A172 (cell line): Measurements from ENCODE around the gene PLPP1. TPM values are rescaled to one million over a fixed set of nuclear protein-coding genes. Genes with fewer than 3 reads are reported as not detected.

ENCODE experiments used
- DNase-seq: peaks from one replicate; pipeline ENCODE4 v3.0.0-alpha.2; 2015; ENCODE audit warnings: low spot score
- total RNA-seq: library from RNA; depleted of rRNA; stranded (reverse); fragments of >200 nt; shearing (Covaris generic); gene quantifications from 2 replicates; pipeline ENCODE4 v1.2.3, GENCODE V29; 2014

The PLPP1 gene
- total RNA-seq, 1 experiment from 2014 or later: 35.8 TPM

DNA sequence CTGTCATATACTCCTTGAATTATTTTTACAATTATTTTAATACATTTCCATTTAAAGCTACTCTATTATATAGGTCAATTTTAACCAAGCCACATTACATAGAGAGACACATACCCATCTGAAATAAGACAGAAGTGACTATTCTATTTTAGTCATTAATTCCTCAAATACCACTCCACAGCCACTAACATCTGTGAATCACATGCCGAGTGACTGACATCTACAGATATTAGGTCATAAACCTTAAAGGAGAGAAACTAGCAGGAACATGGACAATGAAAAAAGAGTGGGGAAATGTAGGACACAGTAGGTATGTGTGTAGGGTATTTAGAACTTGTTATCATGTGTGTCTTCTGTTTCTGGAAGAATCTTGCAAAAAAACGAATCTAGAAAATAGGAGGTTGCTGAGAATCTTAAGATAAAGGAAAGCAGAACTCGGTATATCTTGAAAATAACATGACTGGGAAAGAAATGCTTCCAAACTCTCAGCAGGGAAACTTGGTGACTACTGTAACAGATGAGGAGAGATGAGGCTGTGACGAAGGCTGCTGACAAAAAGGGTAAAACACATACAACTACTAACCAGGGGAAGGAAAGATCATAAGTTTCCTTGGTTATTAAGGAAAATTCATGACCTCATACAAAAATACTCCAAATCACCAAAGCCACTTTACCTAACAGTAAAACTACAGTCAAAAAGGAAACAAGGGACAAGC, 84.6 kb downstream of the PLPP1 start:
- no peak for DNase-seq

DNA sequence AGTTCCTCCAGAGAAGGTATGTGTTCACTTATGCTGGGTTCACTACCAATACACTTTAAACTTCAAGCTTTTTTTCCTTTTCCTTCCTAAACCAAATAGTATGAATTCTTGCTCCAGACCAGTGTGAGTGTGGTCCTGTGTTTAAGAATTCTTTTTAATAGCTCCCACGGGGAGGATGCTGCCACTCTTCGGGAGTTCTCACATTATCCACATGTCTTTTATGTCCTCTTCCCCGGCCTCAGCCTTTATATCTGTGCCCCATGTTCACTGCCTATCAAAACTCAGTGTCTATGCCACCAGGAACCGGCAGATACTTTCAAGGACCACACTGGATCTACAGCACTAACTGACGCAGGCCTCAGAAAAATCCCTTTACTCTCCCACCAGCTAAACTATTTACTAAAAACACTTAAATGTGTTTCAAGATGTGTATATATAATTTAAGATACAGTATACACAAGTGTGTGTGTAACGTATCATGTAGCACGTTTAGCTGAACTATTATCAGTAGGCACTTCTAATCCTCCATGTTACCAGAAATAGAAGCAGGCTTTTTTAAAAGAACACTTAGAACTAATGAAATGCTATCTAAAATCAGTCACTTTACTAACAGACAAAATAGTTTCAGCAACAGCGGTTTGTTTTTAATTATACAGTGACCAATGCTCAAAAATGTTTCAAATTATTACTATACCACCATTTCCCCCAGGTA, 88.0 kb downstream of the PLPP1 start:
- no peak for DNase-seq

DNA sequence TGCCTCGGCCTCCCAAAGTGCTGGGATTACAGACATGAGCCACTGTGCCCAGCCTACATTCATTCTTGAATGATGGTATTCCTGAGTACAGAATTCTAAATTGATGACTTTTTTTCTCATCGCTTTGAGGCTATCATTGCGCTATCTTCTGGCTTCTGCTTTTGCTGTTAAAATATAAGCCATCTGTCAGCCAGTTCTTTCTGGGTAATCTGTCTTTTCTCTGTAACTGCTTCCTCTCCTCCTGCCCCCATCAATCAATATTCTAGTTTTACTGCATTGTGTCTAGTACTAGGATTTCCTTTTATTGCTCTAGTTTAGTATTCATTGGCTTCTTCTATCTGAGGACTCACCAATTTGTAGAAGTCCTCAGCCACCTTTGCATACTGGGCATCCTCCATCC, 89.0 kb downstream of the PLPP1 start:
- DNase-seq: no peak

DNA sequence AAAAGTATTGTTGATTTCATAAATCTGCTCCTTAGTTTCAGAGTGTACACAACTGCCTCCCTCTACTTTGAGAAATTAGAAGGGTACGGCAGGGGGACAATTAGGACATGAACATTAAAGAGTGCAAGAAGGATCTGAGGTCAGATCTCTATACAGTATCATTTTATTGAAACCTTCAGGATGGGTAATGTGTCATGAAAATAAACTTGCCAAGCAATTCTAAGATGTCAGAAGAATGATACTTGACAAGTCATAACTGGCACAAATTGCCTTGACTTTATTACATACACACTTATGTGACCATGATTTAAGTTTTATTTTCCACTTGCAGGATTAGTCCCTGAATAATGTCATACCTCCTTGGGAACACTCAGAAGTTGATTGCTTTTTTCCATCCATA, 92.8 kb downstream of the PLPP1 start:
- no peak for DNase-seq

DNA sequence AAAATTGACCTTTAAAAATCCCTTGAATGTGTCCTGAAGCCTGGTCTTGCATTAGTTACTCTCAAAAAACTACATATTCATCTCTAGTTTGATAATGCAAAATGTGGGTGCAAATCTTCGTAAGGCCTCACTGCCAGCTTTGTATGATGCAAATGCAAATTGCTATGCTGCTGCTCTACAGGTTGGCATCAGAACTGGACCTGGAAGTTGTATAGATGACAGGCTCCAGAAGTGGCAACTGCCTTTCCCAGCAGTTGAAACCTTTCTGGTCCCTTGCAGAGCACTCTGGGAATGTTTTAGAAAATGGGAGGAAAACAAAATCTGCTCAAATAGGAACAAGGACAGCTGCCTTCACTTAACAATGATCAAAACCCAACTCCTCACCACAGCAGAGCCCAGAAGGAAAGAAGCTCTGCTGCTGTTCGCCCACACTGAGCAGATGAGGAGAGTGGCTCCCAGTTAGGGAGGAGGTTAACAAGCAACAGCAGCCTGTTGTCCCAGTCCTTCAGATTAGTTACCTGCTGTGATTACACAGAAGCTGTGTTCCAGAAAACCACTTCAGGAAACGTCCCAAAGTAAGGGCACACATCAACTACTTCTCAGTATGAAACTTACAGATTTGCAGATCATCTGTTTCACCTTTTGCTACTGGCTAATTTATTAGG, 93.5 kb downstream of the PLPP1 start:
- no peak for DNase-seq

DNA sequence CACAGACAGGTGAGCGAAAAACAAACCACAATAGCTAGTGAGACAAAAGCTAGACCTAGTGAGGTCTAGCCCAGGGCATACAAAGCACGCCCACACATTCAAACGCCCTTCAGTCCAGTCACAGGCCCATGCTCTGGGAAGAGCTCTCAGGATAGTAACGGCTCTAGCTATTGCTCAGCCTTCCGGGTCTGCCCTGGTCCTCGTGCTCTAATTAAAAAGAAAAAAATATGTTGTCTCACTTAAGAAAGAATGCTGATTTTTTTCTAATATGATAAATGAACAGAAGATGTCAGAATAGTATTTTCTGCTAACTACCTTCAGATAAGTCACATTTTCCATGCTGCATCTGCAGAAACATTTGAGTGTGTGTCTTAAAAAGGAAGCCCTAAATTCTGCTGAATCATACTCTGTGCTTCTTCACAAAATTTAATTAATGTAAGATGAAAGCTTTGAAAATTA, 94.5 kb downstream of the PLPP1 start:
- DNase-seq: no peak

DNA sequence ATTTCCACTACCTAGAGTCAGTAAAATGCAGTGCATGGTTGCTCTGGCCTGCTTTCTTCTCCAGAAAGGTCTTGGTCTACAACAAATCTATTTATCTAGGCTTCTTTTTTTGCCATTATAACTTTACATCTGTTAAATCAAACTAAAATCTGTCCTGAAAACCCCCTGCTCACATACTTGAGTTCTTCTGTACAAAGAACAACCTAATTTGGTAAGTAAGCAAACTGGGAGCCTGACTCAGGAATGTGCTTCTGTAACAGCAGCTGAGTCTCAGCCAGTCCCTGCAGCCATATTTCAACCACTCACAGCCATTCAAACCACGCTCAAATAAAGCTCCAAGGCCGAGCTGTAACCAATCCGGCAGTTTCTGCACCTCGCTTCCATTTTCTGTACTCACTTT, 95.8 kb downstream of the PLPP1 start:
- DNase-seq: peak; percentile 48

DNA sequence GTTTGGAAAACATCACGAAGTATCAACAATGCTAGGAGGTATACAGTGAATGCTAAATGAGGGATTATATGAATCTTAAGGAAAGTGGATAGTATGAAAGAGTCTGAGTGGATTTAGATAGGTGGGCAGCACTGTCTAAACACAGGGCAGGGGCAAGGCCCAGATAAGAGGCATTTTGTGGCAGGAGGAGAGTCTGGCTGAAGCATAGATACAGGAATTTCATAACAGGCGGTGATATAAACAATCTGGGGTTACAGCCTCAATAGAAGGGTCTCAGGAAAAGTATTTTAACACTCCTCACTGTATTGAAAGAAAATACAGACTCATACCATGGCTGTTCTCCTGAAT, 96.9 kb downstream of the PLPP1 start:
- DNase-seq: no peak

DNA sequence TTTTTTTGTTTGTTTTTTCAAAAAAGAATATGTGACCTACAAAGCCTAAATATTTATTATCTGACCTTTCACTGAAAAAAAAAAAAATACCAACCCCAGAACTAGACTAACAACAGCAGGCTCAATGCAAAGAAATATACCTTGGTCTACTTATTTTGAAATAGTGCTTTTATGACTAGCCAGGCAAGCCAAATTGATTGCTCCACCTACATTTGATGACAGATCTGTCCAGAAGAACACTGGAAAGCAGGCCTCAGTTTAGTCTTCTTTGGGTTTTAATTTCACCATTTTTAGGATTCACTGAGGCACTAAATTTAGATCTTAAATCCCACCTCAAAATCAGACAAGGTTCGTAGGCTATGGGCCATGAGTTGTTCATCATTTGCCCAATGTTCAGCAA, 97.3 kb downstream of the PLPP1 start:
- DNase-seq: no peak

DNA sequence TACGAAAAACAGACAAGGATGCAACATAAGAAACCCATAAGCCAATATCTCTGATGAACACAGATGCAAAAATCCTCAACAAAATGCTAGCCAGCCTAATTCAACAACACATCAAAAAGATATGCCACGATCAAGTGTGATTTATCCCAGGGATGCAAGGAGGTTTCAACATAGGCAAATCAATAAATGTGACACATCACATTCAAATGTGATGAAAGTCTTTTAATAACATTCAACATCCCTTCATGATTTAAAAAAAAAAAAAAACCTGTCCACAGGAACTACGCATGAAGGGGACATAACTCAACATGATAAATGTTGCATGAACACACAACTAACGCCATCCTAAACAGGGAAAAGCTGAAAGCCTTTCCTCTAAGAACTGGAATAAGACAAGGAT, 102.2 kb downstream of the PLPP1 start:
- no peak for DNase-seq

DNA sequence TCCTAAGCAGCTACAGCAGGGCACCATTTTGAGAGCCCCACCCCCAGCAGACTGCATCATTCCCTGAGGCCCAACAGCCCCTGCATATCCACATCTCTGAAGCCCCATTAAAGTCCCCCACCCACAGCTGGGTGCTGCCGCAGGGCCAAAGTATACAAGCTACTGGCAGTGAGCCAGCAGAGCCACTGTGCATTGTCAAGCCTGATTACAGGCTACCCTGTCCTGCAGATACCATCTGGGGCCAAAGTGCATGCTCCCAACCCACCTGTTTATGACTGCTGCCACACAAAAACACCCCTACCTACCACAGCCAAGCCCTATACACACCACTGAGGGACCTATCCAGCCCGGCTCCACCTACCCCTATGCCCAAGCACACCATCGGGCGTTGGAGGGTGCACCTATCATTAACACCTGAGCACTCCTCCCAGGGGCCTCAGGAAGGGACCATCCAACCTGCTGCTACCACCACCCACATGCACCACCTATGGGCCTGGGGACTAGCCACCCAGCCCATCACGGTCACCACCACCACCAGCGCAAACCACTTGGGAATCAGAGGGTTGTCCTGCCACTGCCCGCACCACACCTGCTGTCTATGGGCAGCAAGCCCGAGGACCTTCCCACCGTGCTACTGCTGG, 105.0 kb downstream of the PLPP1 start:
- DNase-seq: no peak

DNA sequence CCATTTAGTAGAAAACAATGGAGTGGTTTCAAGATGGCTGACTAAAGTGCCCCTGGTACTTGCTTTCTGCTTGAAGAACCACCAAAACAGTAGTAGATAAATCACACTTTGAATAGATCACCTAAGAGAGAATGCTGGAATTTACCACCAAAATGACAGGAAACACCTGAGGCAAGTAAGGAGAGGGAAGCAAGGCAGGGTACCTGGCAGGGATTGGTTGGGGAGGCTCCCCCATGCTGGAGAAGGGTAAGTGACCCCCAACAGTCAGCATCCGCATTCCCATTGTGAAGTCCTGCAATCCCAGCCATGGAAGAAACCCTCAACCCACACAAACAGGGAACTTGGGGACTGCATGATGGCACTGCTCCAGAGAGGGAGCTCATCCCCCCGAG, 105.5 kb downstream of the PLPP1 start:
- DNase-seq: no peak

DNA sequence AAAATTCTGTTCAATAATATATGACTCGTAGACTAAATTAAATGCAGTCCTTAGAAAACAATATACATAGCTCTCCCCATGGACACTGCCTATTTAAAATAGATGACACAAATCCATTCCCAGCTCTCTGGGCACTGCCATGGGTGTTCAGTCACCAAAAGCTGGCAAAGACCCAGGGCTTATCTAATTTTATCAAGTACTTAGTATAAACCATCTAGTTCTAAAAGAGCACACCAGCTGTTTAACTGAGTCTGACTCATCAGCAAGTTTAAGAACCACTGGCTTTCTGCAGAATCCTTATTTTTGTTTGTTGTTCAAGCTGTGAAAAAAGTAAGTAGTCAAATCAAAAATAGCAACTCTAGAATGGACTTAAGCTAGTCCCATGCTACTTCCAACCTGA, 107.6 kb downstream of the PLPP1 start:
- DNase-seq: peak; percentile 88

DNA sequence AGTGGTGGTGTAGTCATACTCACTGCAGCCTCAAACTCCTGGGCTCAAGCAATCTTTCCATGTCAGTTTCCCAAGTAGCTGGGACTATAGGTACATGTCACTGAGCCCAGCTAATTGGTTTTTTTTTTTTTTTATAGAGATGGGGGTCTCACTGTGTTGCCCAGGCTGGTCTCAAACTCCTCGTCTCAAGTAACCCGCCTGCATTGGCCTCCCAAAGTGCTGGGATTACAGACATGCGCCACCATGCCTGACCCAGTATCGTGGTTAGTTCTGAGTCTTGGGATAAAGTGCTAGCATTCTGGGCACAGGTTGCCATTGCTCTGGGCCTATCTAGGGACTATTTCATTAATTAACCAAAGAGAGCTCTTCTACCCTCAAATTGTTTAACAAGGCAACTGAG, 108.3 kb downstream of the PLPP1 start:
- no peak for DNase-seq

DNA sequence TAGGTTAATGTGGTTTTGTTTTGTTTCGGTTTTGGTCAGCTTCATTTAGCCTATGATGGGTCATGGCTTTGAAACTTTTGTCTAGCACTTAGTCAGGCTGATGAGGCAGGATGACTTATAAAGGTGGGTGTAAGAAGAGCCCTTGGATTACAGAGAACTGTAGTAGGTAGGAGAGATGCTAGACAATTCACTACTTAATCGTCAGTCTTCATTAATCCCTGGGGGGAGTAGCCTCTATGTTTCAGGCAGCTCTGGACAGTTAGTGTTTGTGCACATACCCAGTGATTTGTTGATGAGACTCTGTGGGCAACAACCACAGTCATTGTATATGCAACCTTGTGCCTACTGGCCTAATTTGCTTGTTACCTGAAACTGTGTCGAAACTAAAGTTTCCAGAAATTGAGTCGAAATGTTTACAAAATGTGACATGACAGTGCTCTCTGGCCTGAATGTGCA, 113.7 kb downstream of the PLPP1 start:
- DNase-seq: no peak

DNA sequence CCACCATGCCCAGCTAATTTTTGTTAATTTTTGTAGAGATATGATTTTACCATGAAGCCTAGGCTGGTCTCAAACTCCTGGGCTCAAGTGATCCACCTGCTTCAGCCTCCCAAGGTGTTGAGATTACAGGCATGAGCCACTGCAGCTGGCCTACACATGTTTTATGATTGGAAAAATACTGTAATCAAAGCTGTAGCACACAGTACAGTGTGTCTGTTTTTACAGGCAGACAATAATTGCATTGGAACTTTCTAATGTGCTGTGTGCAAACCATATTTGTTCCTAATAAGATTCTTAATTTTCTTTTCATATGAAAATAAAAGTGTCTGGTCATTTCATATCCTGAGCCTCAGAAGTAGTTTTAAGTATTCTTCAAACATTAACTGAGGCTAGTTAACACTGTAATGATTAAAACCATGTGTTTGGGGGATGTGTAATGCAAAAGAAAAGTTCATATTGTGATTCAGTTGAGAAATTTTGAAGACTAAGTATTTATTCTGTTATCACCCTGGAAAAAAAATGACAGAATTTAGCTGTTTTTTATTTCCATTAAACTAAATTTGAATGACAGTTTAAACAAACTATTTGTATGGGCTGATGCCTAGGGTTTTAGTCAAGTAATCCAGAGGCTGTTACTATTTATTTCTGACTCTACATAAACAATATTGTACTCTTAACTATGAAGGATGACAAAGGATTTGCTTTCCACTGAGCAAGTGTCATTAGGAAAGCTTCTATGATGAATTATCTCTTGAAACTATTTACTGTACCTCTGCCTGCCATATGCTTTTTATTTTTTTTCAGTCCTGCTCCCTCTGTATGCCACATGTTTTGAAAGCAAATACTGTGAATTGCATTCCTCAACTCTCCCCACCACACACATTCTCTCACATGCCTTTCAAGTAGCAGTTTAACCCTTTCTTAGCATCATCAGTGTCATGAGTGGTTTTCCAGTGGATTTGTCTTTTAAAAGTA, 115.5 kb downstream of the PLPP1 start:
- DNase-seq: no peak

DNA sequence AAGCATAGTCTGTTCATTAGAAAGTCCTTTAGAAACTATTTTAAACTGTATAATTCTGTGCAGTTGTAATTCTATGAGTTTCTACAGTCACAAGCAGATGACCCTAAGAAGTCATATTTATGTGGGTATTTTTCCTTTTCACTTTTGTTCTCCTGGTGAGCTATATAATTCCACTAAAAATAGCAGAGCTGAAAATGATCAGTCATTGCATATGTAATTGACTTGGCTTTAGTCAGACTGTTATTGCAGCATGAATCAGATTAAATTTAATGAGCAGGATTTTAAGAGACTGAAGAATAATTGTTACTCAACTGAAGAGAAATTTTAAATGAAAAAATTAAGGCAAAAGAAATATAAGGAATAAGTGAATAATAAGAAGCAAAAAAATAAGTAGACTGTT, 118.5 kb downstream of the PLPP1 start:
- DNase-seq: no peak

DNA sequence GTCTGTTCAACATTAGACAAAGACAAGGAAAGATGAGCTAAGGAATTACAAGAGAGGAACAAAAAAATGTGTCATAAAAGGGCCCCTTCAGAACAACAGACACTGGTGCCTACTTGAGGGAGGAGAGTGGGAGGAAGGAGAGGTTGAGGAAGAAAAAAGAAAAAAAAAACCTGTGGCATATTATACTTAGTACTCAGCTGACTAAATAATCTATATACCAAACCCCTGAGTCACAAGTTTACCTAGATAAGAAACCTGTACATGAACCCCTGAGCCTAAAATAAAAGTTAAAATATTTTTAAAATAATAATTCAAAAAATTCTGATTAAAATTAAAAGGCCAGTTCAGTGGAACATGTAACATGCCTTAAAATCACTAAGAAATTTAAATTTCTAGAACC, 119.7 kb downstream of the PLPP1 start:
- DNase-seq: no peak

DNA sequence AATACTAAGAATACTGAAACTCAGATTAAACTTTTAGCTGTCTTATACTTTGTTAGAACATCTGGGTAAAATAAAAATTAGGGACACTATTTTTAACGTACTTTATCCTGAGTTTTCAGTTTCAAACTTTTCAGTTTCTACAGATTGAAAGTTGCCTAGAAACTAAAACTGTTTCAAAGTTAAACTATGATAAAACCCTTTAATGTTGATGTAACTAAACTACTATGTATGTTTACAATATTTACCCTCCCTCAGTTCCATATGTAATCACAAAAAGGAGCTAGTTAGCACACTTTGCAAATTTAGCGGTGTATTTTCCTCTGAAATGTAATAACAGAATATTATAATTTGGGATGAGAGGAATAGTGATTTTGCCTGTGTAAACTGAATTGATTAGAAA, 121.1 kb downstream of the PLPP1 start:
- DNase-seq: no peak

DNA sequence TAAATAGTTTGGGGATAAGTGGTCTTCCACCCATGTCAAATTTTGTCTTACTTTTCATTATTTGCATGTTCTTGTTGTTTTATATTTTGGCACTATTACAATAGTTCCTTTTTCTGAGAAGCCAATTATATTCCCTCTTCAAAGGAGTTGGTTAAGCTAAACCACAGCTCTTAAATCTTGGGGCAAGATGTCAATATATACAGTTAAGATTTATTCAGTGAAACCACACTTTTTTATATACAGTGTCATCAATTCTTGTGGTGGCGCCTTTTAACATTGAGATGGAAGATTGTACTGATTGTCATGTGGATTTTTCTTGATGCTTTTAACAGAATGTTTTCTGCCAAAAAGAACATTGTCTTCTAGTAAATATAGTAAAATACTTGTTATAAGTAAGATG, 122.9 kb downstream of the PLPP1 start:
- DNase-seq: no peak

DNA sequence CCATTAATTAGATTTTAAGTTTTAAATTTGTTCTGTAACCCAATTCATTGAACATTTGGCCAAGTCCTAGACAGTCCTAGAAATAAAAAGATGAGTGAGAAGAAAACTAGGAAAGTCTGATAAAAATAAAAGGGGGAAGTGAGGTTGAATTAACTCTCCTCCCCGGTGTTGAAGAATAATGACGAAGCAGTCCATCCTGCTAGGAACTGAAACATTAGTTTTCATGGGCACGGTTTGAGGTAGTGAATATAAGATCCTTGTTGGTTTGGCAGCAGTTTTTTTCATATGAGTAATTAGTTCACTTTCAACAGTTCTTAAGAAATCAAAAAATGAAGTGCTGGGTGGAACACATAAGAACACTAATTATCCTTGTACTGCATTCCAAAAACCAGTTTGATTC, 123.9 kb downstream of the PLPP1 start:
- no peak for DNase-seq
